ENCODE results near the gene UBN1.
A peak's percentile ranks its signal among the peaks of the same experiment; 100 is the strongest.

The UBN1 gene, protein sequence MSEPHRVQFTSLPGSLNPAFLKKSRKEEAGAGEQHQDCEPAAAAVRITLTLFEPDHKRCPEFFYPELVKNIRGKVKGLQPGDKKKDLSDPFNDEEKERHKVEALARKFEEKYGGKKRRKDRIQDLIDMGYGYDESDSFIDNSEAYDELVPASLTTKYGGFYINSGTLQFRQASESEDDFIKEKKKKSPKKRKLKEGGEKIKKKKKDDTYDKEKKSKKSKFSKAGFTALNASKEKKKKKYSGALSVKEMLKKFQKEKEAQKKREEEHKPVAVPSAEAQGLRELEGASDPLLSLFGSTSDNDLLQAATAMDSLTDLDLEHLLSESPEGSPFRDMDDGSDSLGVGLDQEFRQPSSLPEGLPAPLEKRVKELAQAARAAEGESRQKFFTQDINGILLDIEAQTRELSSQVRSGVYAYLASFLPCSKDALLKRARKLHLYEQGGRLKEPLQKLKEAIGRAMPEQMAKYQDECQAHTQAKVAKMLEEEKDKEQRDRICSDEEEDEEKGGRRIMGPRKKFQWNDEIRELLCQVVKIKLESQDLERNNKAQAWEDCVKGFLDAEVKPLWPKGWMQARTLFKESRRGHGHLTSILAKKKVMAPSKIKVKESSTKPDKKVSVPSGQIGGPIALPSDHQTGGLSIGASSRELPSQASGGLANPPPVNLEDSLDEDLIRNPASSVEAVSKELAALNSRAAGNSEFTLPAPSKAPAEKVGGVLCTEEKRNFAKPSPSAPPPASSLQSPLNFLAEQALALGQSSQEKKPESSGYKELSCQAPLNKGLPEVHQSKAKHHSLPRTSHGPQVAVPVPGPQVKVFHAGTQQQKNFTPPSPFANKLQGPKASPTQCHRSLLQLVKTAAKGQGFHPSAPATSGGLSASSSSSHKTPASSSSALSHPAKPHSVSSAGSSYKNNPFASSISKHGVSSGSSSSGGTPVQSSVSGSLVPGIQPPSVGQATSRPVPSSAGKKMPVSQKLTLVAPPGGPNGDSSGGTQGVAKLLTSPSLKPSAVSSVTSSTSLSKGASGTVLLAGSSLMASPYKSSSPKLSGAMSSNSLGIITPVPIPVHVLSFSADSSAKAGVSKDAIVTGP (N-terminal part only)

DNA sequence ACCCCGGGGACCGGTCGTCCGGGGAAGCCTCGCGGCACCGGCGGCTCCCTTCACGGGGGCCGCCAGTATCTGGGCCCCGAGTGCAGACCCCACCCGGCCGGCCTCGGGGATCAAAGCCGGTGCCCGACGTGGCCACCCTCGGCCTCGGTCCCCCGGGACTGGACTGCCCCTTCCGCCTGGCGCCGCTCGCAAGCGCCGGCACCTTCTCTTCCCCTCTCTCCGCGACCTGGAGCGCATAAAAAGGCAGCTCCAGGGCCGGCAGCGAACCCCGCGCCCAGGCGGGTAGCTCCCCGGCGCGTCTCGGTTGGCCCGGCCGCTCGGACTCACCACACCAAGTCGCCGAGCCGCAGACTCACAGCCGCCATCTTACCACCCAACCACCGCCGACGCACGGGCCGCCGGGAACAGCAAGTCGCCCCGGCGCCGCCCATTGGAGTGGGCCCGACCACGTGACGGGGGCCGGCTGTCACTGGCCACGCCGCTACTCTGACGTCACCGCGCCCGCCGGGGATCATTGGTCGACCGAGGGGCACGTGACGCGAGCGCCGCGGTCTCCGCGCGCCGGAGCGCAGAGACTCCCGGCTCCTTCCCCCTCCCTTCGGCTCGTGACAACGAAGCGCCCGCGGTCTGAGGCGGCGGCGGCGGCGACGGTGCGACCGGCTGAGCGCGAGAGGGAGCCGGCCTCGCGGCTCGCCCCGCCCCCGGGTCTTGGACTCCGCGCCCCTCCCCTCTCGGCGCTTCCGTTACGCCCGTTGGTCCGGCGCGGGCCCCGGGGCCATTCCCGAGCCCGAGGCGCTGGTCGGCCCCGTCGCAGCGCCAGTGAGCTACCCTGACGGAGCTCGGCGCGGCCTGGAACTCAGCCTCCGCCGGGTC lies at the start of gene UBN1, which contains the start of gene GLYR1:
Gene UBN1, plus strand, starts transcription at position 581 of the 873 bp plus-strand sequence. CDS start 5,437 bp downstream, outside the sequence.
Gene GLYR1, minus strand, starts transcription at position 388 of the 873 bp plus-strand sequence. Its CDS starts 23 bp downstream, at position 365.
- H3K4me3 ChIP-seq (ENCODE audit: low read length): peak within 1 kb of the TSS; percentile 87
- TF ChIP-seq, protein P1, sequence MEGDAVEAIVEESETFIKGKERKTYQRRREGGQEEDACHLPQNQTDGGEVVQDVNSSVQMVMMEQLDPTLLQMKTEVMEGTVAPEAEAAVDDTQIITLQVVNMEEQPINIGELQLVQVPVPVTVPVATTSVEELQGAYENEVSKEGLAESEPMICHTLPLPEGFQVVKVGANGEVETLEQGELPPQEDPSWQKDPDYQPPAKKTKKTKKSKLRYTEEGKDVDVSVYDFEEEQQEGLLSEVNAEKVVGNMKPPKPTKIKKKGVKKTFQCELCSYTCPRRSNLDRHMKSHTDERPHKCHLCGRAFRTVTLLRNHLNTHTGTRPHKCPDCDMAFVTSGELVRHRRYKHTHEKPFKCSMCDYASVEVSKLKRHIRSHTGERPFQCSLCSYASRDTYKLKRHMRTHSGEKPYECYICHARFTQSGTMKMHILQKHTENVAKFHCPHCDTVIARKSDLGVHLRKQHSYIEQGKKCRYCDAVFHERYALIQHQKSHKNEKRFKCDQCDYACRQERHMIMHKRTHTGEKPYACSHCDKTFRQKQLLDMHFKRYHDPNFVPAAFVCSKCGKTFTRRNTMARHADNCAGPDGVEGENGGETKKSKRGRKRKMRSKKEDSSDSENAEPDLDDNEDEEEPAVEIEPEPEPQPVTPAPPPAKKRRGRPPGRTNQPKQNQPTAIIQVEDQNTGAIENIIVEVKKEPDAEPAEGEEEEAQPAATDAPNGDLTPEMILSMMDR (conservative IDR thresholded peaks at IDR 0.05; ENCODE audit: low read depth, low read length): no peak

DNA sequence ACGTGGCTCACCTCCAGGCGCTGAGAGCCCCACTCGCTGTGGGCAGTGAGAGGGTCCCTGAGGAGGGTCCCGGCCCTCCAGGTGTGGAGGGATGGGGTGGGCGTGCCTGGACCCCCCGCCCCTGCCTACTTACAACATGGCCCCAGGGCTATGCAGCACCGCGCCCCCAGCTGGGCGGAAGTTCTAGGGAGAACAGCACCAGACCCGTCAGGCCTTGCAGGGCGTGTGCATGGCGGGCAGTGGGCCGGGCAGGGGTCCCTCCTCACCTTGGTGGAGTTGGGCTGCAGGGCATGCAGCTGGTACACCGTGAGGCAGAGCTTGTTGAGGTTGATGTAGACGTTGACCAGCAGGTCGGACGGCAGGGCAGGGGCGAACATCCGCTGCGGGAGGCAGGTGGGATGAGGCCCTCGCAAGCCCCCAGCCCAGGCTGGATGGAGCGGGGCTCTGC lies 49.5 kb upstream of the UBN1 start:
- TF ChIP-seq, protein P1 (conservative IDR thresholded peaks at IDR 0.05; ENCODE audit: low read depth, low read length): no peak
- no peak for DNase-seq (ENCODE audit: low read depth)
- no peak overlapping the region for H3K4me3 ChIP-seq (ENCODE audit: low read length)

More for the DNA sequence above, at the start of gene UBN1, which contains the start of gene GLYR1:
- DNase-seq (ENCODE audit: low read depth): peak; percentile 85

DNA sequence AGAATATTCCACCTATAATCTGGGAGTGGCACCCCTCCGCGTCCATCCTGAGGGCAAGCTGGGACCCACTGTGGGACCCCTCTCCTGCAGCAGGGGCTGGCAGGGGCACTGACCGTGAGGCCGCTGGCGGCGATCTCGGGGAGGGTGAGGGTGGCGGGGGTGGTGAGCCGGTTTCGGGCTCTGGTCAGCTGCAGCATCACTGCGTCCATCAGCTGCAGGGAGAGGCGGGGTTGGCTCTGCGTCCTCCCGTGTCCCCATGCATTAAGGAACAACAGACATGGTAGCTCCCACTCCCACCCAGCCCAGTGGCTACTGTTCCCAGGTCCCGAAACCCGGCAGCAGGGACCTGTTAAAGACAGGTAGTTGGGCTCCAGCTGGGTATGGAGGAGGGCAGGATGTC lies 48.8 kb upstream of the UBN1 start:
- DNase-seq (ENCODE audit: low read depth): no peak
- H3K4me3 ChIP-seq (ENCODE audit: low read length): no peak overlapping the region
- TF ChIP-seq, protein P1 (conservative IDR thresholded peaks at IDR 0.05; ENCODE audit: low read depth, low read length): no peak

DNA sequence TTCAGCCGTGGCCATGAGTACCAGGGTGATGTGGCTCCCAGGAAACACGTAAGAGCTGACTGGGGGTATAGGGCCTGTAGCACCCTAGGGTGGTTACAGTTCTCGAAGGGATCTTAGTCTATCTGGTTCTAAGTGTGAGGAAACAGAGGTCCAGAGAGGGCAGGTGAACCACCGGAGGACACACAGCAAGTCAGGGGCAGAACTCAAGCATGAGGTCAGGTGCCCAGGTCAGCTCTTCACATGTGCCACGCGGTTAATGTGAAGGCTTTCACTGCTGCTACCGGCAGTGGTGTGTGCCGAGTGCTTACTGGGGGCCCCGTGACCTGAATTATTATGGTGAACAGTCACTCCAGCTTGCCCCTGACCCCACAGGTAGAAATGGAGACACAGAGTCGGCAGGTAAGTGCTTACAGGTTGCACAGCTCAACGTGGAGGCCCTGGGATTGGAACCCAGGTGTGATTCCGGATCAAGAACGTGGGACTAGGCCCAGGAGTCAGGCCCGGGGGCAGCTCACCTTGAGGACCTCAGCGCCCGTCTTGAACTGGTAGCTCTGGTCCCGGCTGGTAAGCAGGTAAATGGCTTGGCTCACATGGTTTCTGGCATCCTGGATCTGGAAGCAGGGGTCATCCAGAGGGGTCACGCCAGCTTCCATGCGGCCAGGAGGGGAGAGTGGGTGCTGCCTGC lies 48.0 kb upstream of the UBN1 start:
- TF ChIP-seq, protein P1 (conservative IDR thresholded peaks at IDR 0.05; ENCODE audit: low read depth, low read length): no peak
- no peak overlapping the region for H3K4me3 ChIP-seq (ENCODE audit: low read length)
- no peak for DNase-seq (ENCODE audit: low read depth)

DNA sequence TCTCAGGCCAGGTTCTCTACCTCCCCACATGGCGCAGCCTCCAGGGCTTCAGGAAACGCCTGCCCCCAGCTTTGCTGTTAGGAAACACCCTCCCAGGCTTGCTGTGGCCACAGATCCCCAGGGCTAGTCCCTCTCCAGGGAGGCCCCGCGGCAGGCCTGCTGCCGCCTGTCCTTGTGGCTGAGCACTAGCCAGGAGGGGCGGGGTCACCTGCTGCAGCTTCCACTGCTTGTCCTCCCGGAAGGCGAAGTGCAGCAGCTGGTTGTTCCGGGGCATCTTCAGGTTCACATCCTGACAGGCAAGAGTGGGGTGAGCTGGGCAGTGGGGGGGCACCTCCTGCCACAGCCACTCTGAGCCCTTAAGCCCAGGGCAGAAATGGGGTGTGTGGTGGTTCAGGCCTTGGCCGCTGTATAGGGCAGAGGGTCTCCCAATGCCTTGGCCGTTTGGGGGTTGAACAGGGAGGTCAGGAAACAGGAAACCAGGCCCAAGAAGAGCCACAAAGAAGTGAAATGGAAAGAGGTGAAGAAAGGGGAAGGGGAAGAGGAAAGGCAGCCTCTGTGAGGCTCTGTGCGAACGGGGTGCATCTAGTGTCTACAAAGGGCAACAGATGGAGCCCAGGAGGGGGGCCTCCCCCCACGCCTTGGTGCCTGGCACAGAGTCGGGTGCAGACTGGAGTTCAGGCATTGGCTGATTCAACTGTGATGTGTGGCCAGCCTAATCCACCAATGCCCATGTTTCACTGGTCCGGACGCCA lies 46.8 kb upstream of the UBN1 start:
- no peak for DNase-seq (ENCODE audit: low read depth)
- H3K4me3 ChIP-seq (ENCODE audit: low read length): no peak overlapping the region
- TF ChIP-seq, protein P1 (conservative IDR thresholded peaks at IDR 0.05; ENCODE audit: low read depth, low read length): no peak

Data from retinal pigment epithelial cell (primary cell).